Panc1 (cell line): ENCODE data around the gene USP30. TPM values are rescaled to one million over a fixed set of nuclear protein-coding genes. Genes with fewer than 3 reads are reported as not detected.

Source experiments
- ATAC-seq: fragments of 200-7000 bp; cut with Tn5 transposase; 2 replicates; pipeline ENCODE4 v1.9.1; 2020; ENCODE audit warnings: mild to moderate bottlenecking, moderate library complexity
- BruUV-seq: library from RNA; stranded (reverse); fragments of 400-500 nt; replicated peaks from 2 replicates; lab custom pipeline; 2021; lab: Mats Ljungman, UMichigan
- CTCF ChIA-PET: fragments of 300-600 bp; sonication (Branson Sonifier 250); formaldehyde crosslinking; loops from one replicate; lab custom pipeline; 2022; ENCODE audit warnings: antibody characterized with exemption; lab: Charles Lee
- POLR2A ChIA-PET: fragments of 300-600 bp; sonication (Branson Sonifier 250); formaldehyde crosslinking; loops from one replicate; lab custom pipeline; 2022; ENCODE audit warnings: antibody characterized with exemption; lab: Charles Lee
- DNase-seq: peaks from one replicate; pipeline ENCODE4 v3.0.0-alpha.2; 2010; ENCODE audit warnings: low read depth, low spot score
- H3K27ac ChIP-seq: 2 replicates; pipeline ENCODE4 v1.5.1; 2011; ENCODE audit warnings: mild to moderate bottlenecking, low read length, inconsistent platforms
- H3K27me3 ChIP-seq: fragments of 200-500 bp; sonication (Bioruptor generic); 2 replicates; pipeline ENCODE4 v1.6.0; 2014; ENCODE audit warnings: low read length, inconsistent platforms; ENCODE audit not compliant: control insufficient read depth, insufficient read depth
- H3K36me3 ChIP-seq: fragments of 200-500 bp; sonication (Bioruptor generic); 2 replicates; pipeline ENCODE4 v1.5.1; 2014; ENCODE audit warnings: inconsistent platforms, mild to moderate bottlenecking, low read length, moderate library complexity; ENCODE audit not compliant: control insufficient read depth, insufficient read depth
- H3K4me1 ChIP-seq: 2 replicates; pipeline ENCODE4 v1.5.1; 2011; ENCODE audit warnings: inconsistent platforms, mild to moderate bottlenecking, low read length, moderate library complexity; ENCODE audit not compliant: control insufficient read depth, insufficient read depth
- H3K4me3 ChIP-seq, 2 experiments: 2 replicates each; pipeline ENCODE4 v1.5.1; 2011 to 2012; ENCODE audit warnings: low read depth in 2 of 2, low read length in 2 of 2, mild to moderate bottlenecking in 2 of 2, inconsistent platforms in 1 of 2, moderate library complexity in 1 of 2
- H3K9me3 ChIP-seq: fragments of 200-500 bp; sonication (Bioruptor generic); 2 replicates; pipeline ENCODE4 v1.5.1; 2014; ENCODE audit warnings: low read depth, mild to moderate bottlenecking, inconsistent platforms, low read length, moderate library complexity; ENCODE audit not compliant: control insufficient read depth, insufficient read depth
- CTCF ChIP-seq: fragments of 450-650 bp; IDR thresholded peaks from 2 replicates; pipeline ENCODE4 v1.5.1; 2017; ENCODE audit warnings: mild to moderate bottlenecking
- POLR2AphosphoS5 ChIP-seq: IDR thresholded peaks from 2 replicates; pipeline ENCODE4 v1.6.1; 2012; ENCODE audit warnings: mild to moderate bottlenecking, low read depth, low read length, moderate library complexity
- REST ChIP-seq, 2 experiments: IDR thresholded peaks; 2 replicates each; pipeline ENCODE4 v1.6.1; 2011 to 2012; ENCODE audit warnings: low read depth in 2 of 2, control low read depth in 1 of 2, low read length in 1 of 2, mild to moderate bottlenecking in 1 of 2, moderate library complexity in 1 of 2; ENCODE audit not compliant: insufficient read depth in 1 of 2
- SIN3A ChIP-seq: IDR thresholded peaks from 2 replicates; pipeline ENCODE4 v1.6.1; 2012; ENCODE audit warnings: low read depth, mild to moderate bottlenecking, low read length, moderate library complexity, borderline replicate concordance; ENCODE audit not compliant: insufficient read depth
- TCF7L2 ChIP-seq: IDR thresholded peaks from 2 replicates; pipeline ENCODE4 v1.6.1; 2011; ENCODE audit warnings: mild to moderate bottlenecking, low read depth, low read length, inconsistent platforms
- in situ Hi-C: cut with HindIII; loops from 2 replicates; pipeline ENCODE4 v1.10.0; 2016; ENCODE audit warnings: low sequenced_read_pairs, low pct_unique_long_range_greater_than_20kb
- intact Hi-C: fragments of 100-400 bp; cut with micrococcal nuclease; formaldehyde crosslinking; loops from one replicate; pipeline ENCODE4 v1.10.0; 2022; ENCODE audit not compliant: unreplicated experiment
- total RNA-seq: library from RNA; stranded (reverse); gene quantifications from one replicate; pipeline ENCODE4 v1.2.1, GENCODE V29; 2021; ENCODE audit not compliant: unreplicated experiment

Gene USP30
- total RNA-seq, 1 experiment from 2014 or later = 5.7 TPM

GRCh38 chr12:109016978-109017377, 35.4 kb upstream of the USP30 start:
- DNase-seq (no peak), ATAC-seq (no peak)
- Histone ChIP-seq H3K4me3 (no peak overlapping the region), H3K9me3 (no peaks in the 10 kb centered on the region), H3K4me1 (no peaks in the 10 kb centered on the region), H3K36me3 (no peaks in the 10 kb centered on the region), H3K27ac (no peak overlapping the region), H3K27me3 (peaks cover 21% of the 10 kb centered on the region)
- TF ChIP-seq TCF7L2 = no peak
- no peak for TF ChIP-seq REST (IDR thresholded peaks at IDR 0.05; ENCODE audit: insufficient read depth in 1 of 2, low read depth in 2 of 2, low read length in 1 of 2)
- no peak for TF ChIP-seq SIN3A
- no peak for TF ChIP-seq CTCF
- TF ChIP-seq POLR2AphosphoS5 = no peak
- POLR2A ChIA-PET = no interaction called here
- BruUV-seq = no TSS peak
- intact Hi-C loops = no loop called here
- CTCF ChIA-PET = interaction anchor here (0.6 kb wide), 1 partner anchor 1071 kb away, joined by 4 read pairs; no protein-coding TSS in a partner anchor
- in situ Hi-C loops = no loop called here

GRCh38 chr12:109018296-109018695, 34.1 kb upstream of the USP30 start:
- intact Hi-C loops = no loop called here
- Histone ChIP-seq H3K36me3 (no peaks in the 10 kb centered on the region), H3K4me3 (no peak overlapping the region), H3K4me1 (no peaks in the 10 kb centered on the region), H3K27me3 (peaks cover 21% of the 10 kb centered on the region), H3K9me3 (no peaks in the 10 kb centered on the region), H3K27ac (no peak overlapping the region)
- ChIA-PET CTCF (no interaction called here), POLR2A (no interaction called here)
- DNase-seq (no peak), ATAC-seq (no peak)
- TF ChIP-seq TCF7L2 (no peak), SIN3A (no peak), POLR2AphosphoS5 (no peak), CTCF (no peak), REST (IDR thresholded peaks at IDR 0.05; ENCODE audit: insufficient read depth in 1 of 2, low read depth in 2 of 2, low read length in 1 of 2) (no peak)
- in situ Hi-C loops = no loop called here
- no TSS peak for BruUV-seq
